ENCODE results near the gene TDRD3.
"Not testable (repeated sequence)": the region's sequence is repeated elsewhere in the genome, so short reads cannot be mapped to it uniquely, and the experiment has no call there.

The TDRD3 gene

DNA sequence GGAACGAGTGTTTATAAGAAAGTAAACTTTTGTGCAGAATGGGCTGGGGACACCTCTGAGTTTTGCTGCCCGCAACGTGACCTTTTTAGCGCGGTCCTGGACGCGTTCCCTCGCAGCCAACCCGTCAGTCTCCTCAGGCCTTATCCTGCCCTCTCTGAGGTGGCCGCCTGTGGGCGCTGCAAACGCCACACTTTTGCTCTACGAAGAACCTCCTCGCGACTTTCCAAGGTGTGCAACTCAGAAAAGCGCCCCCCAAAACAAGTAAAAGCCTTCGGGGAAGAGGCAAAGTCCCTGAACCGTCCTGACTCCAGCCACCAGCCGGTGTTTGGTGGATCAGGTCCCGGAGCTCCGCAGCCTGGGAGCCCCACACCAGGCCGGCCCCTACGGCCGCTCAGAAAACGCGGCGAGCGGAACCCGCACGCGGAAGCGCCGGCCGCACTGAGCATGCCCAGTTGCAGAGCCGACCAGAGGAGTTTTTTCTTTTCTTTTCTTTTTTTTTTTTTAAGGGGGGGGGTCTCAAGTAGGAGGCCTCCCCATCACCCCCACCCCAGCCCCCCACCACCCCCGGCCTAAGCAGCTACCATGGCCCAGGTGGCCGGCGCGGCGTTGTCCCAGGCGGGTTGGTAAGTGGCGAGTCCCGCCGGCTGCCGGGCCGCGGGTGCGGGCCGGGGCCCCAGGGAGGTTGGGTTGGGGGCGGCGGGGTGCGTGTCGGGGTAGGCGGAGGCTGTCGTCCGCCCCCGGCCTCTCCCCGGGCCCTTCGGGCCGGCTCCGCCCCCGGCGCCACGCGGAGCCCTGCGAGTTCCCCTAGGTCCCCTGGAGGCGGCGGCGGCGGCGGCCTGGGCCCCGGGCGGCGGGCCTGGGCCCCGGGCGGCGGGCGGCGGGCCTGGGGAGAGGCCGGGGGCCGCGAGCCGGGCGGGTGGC lies at the start of gene TDRD3:
TDRD3 (plus strand) TSS at position 438 of the 921 bp plus-strand sequence; CDS start at position 583, 145 bp downstream.
- peak; percentile 60 to 67 (median 65) for DNase-seq (ENCODE audit: low read depth in 3 of 3)

DNA sequence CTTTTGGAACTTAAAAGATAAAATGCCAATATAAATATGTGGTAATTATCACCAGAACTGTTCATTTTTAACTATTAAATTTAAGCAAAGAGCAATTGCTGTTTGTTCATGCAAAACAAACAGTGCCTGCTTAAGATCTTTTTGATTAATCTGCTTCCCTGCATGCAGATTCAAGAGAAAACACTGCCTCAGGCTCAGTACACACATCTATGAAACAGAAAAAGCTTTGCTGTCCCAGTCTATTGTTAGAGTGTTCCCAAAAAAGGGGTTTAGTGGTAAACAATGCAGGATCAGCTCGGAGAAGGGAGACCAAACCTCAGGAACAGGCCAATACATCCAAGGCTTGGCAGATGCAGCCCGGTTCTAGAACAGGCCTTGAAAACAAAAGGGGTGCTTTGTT lies 49.3 kb upstream of the TDRD3 start:
- no peak for DNase-seq (ENCODE audit: low read depth in 3 of 3)

DNA sequence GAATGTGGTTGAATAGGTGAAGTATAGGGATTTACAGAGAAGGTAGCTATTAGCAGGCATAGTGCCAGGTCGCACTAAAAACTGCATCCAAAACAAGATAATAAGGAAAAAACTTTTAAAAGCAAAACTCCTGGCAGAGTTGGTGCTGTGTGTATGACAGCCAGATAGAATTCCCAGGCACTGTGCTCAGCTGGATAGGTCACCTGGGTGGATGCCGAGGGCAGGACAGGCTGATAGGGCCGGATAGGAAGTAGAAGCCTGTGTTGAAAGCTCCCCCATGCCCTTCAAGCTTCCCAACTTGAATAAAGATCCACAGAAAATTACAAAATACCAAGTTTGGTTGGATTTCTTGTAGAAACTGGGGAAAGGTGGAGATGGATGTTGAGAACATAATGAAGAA lies 48.9 kb upstream of the TDRD3 start:
- DNase-seq (ENCODE audit: low read depth in 3 of 3), result no peak

DNA sequence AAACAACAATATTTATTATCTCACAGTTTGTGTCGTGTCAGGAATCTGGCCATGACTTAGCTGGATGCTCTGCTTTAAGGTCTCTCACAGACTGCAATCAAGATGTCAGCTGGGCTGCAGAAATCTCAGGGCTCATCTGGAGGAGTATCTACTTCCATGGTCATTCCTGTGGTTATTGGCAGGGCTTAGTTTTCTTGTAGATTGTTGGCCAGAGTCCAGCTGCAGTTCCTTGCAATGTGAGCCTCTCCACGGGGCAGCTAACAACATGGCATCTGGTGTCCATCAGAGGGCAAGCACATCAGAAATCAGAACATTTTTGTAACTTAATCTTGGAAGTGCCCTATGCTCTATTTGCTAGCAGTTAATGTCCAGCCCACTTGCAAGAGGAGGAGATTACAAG lies 45.7 kb upstream of the TDRD3 start:
- no peak for DNase-seq (ENCODE audit: low read depth in 3 of 3)

DNA sequence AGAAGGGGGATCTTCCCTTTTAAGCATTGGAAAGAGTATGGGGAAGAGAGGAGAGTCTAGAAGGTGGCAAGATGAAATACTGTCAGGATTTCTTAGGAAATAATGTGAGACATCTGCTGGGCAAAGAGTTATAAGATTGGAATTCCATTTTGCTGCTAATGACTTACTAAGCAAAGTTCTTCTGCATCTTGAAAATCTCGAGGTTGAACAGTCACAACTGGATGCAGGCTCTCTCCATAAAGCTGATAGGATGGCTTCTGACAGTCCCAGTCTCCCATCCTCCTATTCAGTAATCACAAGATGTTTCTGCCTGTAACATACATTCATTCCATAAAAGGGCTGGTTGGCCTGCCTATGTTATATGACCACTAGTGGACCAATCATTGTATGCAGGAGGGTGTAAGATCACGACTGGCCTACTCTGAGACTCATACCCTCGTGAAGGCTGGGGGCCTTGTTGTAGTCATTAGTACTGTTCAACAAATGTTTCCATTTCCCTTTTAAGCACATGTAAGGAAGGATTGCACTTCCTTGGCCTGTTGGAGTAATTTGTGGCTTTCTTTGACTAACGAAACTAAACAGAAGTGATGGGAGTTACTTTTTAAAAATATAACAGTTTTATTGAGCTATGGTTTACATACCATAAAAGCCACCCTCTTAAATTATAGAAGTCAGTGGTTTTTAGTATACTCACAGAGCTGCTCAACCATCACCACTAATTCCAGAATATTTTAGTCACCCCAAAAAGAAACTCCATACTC lies 45.0 kb upstream of the TDRD3 start:
- no peak for DNase-seq (ENCODE audit: low read depth in 3 of 3)

DNA sequence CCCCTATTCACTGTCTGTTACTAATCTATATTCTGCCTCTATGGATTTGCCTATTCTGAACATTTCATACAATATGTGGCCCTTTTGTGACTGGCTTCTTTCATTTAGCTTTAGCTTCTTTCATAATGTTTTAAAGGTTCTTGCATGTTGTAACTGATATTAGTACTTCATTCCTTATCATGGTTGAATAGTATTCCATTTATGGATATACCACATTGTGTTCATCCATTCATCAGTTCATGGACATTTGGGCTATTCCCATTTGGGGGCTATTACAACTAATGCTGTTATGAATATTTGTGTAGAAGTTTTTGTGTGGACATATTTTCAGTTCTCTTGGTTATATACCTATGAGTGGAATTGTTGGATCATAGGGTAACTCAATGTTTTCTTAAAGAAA lies 44.4 kb upstream of the TDRD3 start:
- DNase-seq (ENCODE audit: low read depth in 3 of 3), result no peak

DNA sequence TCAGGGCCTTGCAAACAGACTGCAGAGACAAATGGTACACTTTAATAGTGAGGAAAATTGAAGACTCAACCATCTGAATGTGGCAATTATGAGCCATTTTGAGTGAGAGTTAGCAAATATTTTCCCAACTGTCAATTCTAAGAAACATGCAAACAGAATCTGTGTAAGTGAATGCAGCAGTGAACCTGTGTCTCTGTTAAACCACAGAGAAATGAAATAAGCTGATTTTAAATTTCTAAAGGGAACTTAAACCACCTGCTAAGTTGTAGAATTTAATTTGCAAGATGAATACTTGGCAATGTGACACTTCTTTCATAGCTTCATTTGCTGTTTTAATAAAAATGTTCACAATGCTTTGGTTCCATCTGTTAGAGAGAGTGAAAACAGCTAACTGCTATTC lies 42.0 kb upstream of the TDRD3 start:
- DNase-seq (ENCODE audit: low read depth in 3 of 3), result no peak

DNA sequence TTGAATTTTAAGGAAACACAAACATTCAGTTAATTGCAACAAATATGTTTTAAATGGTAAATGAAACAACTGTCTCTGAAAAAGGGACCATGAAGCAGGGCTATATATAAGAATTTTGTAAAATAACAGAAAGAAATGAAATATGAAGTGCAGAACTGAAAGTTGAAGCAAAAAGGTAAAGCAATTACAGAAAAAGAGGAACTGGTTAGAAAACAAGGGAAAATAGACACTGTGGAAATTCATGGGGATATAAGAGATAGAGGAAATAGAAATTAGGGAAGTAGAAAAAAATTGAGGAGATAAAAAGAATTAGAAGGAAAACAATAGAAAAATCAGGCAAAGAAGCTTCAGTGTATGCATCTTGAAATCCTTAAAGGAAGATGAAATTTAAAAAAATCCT lies 40.0 kb upstream of the TDRD3 start:
- DNase-seq (ENCODE audit: low read depth in 3 of 3), result no peak

DNA sequence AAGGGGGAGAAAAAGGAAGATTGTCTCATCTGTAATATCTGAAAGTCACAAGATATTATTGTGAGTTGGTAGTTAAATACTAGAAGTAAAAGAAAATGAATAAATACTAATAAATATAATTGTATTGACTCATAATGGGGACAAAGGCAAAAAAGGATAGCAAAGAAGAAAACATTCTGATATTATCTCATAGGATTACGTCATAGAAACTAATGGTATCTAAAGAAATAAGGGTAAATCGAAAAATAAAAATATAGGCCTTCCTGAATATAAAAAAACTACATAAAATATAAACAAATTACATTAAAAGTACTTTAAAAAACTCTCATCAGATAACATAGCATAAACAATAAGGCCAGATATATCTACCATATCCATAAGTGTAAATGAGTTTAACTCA lies 38.6 kb upstream of the TDRD3 start:
- DNase-seq (ENCODE audit: low read depth in 3 of 3), result no peak

DNA sequence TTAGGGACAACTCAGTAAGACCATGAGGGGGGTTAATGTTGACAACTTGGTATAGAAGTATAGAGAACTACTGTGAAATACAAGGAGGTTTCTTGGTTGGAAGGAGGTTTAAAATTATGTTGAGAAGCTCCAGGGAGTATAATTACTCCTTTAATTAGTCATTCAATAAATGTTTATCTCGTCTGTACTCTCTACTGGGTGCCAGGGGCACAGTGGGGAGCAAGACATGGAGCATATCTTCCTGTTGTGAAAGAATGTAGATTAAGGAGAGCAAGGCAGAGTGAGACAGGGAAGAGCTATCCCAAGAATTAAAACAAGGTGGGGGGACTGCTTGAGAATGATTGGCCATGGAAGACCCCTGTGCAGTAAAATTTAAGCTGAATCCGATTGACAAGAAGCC lies 33.7 kb upstream of the TDRD3 start:
- DNase-seq (ENCODE audit: low read depth in 3 of 3), result no peak

DNA sequence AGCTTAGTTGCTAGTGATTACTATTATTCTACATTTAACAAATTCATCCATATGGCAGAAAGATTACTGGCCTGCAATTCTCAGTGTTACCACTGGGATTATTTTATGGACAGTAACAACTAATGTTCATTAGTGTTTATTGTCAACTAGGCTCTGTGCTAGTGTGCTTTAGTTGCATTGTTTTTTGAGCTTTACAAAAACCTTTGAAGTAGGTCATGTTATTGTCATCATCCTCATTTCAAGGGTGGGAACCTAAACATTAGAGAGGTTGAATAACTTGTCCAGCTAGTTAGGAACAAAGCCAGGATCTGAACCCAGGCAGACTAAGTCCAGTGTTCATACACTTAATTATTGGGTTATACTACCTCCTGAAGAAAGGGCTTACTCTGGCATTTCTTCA lies 27.8 kb upstream of the TDRD3 start:
- DNase-seq (ENCODE audit: low read depth in 3 of 3), result no peak

DNA sequence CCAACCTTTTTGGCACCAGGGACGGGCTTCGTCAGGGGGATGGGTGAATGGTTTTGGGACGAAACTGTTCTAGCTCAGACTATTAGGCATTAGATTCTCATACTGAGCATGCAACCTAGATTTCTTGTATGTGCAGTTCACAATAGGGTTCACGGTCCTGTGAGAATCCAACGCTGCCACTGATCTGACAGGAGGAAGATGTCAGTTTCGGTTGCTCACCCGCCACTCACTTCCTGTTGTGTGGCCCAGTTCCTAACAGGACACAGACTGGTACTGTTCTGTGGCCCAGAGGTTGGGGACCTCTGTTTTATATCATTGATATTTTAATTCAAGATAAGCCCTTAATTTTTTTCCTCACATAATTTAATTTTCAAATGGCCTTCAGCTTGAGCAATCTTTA lies 26.7 kb upstream of the TDRD3 start:
- no peak for DNase-seq (ENCODE audit: low read depth in 3 of 3)

DNA sequence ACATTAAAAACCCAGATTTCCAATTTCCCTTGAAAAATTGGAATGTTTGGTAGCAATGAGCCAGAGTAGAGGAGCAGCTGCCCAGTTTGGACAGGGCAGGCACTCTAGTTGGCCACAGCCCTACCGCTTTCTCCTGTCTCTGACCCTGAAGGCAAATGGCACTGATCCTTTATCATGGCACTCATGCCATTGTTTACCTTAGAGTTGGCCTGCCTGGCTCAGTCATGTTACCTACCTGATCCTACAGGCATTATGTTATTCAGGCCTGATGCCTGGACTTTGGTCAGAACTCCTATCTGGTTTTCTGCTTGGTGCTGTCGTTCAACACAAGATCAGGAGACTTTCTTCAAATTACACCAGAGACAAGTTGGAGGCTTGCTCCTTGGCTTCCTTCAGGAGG lies 24.9 kb upstream of the TDRD3 start:
- no peak for DNase-seq (ENCODE audit: low read depth in 3 of 3)

DNA sequence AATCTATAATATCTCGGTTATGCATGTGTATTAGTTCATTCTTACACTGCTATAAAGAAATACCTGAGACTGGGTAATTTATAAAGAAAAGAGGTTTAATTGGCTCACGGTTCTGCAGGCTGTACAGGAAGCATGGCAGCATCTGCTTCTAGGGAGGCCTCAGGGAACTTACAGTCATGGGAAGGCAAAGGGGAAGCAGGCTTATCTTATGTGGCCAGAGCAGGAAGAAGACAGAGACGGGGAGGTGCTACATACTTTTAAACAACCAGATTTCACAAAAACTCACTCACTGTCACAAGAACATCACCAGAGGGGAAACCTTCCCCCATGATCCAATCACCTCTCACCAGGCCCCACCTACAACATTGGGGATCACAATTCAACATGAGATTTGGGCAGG lies 17.7 kb upstream of the TDRD3 start:
- DNase-seq (ENCODE audit: low read depth in 3 of 3), result not testable (repeated sequence)

DNA sequence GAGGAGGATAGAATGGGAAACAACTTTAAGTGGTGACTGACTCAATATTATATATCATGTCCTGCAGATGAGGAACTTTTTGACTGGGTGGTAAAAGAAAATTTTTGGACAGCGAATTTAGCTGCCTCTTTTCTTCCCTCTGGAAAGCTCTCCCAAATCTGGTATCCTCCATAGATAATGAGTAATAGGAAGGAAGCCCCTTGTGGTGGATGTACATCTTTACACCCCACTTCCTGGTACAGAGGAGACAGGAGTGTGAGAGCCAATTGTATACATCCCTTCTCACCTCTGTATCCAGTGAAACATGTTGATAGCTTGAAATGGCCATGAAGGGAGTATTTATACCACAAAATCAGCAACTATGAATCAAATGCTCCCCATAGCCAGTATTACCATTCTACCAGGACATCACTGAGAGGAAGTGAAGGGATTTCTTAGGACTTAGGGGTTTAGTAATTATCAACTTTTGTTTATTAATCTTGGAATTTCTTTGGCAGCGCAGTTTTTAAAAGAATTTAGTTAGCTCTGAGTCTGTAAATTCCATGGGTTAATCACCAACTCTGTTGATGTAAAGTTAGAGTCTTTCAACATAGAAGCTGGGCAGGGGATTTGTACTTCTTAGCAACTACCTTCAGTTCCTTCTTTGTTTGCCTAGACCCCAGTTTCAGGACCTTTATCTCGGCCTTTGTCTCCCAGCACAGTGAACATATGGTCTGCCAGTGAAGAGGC lies 17.0 kb upstream of the TDRD3 start:
- DNase-seq (ENCODE audit: low read depth in 3 of 3), result no peak

DNA sequence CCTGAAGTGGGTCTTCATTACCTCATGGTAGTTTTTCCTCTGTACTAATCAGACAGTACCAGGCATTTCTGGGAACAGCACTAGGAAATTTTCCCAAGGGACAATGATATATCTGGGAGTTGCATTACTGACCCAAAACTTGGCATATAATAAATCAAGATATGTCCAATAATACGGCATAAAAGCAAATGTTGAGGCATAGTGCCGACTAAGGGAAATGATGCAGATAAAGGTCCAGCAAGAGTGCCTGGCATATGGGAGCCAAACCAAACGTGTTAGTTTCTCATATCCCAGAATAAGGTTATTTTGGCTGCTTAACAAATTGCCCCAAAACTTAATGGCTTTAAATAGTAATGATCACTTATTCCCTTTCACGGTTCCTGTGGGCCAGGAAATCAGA lies 12.1 kb upstream of the TDRD3 start:
- no peak for DNase-seq (ENCODE audit: low read depth in 3 of 3)

DNA sequence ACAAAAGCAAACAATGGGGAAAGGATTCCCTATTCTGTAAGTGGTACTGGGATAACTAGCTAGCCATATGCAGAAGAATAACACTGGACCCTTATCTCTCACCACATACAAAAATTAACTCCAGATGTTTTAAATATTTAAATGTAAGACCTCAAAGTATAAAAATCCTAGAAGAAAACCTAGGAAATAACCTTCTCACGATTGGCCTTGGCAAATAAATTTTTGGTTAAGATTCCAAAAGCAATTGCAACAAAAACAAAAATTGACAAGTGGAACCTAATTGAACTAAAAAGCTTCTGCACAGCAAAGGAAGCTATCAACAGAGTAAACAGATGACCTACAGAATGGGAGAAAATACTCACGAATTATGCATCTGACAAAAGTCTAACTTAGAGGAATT lies 10.8 kb upstream of the TDRD3 start:
- DNase-seq (ENCODE audit: low read depth in 3 of 3), result no peak

DNA sequence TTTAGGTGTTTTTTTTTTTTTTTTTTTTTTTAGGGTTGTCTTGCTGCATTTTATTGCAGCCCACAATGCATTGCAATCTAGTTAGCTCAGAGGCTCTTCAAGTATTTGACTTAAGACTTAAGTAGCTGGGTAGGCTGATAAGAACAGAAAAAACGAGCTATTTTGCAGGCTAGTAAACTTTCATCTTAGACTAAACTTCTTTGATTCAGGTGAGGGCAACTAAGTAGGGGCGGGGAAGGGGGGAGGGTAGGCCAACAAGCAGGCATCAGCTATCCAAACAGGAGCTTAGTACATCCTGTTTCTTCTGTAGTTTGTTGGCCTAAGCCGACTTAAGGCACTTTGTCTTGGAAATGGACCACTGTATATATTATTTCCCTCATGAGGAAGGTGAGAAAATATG lies 4.9 kb upstream of the TDRD3 start:
- DNase-seq (ENCODE audit: low read depth in 3 of 3), result no peak

DNA sequence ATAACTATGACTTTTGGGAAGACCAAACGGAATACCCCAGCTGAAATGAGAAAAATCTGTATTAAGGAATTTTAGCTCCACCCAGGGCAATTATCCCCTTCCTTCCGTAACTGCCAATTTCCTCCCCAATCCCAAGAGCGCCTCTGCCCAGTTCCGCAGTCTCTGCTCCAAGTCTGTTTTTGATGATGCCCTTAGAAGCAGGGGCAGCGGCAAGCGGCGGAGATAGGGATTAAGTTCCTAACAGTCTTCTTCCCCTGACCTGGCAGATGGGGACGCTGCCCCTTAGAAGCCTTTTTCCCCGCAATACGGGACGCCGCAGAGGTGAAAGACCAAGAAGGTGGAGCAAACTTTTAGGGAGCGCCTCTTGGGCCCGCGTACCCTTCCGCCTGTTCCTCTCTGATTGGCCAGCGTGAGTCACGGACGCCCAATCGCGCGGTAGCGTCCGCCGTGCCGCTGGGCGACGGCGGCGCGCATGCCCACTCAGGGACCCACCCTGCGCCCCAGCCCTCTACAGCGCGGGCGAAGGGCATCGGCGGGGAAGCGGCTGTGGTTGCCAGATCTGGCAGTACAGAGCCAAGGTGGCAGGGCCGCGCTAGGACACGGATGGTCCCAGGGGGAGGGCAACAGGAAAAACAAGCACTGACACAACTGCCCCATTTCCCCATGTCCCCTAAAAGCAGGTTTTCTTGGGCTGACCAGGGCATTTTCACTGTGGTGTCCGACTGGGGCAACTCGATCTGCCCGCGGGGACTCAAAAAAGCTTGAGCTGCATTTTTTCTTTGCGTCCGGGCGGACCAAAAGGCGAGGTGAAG lies 843 bp upstream of the TDRD3 start:
- peak; percentile 78 to 80 (median 79) for DNase-seq (ENCODE audit: low read depth in 3 of 3)

DNA sequence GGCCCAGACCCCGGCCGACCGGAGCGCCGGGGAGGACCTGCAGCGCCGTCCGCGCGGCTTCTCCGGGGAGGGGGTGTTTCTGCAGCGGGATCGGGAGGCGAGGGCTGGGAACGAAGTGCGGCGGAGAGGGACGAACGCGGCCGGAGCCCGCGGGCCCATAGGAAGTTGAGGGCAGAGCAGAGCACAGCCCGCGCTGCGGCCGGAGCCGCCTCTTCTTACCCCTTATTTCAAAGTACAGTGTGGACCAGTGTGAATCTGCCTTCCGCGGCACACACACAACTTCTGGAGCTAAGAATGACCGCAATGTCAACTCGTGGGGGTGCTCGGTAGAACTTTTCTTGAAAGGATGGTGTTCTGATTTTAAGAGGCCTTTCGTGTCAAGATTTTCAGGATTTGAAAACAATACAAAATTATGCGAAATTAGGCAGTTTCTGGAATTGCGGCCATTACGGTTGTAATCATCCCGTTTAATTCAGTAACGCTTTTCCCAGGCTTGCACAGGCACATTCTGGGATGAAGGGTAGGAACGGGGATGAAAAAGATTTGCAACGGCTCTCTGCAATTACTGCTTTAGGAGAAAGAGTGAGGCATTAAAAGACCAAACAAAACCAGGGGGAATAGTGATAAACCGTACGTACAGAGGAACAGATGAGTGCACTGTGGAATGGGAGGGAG lies 821 bp downstream of the TDRD3 start:
- peak in 1 of 3 experiments; percentile 4 for DNase-seq (ENCODE audit: low read depth in 3 of 3)

DNA sequence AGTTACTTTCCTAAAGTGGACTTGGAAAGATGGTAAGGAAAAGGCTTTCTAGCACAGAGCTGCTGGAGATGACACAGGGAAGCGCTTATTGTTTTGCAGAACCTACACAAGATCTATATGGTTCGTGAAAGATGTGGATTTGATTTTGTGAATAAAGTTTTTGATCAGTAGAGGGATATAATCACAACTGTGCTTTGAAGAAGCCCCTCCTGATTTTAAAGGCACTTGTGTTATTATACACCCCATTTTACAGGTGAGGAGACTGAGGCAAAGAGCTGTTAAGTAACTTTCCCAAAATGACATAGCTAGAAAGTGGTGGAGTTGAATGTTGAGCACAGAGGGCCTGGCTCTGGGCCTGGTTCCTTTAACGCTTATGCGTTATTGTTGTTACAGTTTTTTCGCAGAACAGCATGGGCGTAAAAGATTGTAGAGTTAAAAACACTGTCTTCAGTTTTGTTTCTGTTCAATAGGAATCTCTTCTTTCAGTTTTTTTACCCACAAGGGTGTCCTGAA lies 1.4 kb downstream of the TDRD3 start:
- no peak for DNase-seq (ENCODE audit: low read depth in 3 of 3)
